ENCODE results near the gene SNED1. TPM values are rescaled to one million over a fixed set of nuclear protein-coding genes. Genes with fewer than 3 reads are reported as not detected.

Gene SNED1
- total RNA-seq, 1 experiment from 2014 or later: 53.1 TPM

- no peak for DNase-seq (ENCODE audit: low read depth)
These were observed 22.3 kb downstream of the SNED1 start for GRCh38 chr2:241020629-241021190.

DNA sequence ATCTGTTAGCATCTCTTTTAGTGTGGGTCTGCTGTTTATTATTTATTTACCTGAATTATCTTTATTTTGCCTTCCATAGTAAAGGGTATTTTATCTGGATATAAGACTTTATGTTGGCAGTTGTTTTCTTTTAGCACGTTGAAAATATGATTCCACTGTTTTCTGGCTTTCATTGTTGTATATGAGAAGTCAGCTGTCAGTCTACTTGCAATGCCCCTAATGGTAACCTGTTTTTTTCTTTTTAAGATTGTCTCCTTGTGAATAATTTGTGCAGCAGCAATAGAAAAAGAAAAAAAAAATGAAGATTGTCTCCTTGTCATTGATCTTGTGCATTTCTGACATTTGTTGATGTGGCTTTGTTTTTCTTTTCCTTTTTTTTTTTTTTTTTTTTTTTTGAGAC lies 27.2 kb downstream of the SNED1 start:
- peak; percentile 27 for DNase-seq (ENCODE audit: low read depth)

GRCh38 chr2:241029599-241030332 lies 31.3 kb downstream of the SNED1 start:
- DNase-seq (ENCODE audit: low read depth): no peak

DNA sequence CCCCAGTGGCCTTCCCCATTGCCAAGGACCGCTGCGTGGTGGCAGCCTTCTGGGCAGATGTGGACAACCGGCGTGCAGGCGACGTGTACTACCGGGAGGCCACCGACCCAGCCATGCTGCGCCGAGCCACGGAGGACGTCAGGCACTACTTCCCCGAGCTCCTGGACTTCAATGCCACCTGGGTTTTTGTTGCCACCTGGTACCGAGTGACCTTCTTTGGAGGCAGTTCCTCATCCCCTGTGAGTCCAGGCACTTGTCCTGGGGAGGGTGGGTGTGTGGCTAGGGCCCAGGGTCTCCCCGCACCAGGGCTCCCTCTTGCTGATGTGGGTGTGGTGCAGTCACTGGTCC lies 31.9 kb downstream of the SNED1 start:
- no peak for DNase-seq (ENCODE audit: low read depth)

- no peak for DNase-seq (ENCODE audit: low read depth)
These were observed 32.5 kb downstream of the SNED1 start for GRCh38 chr2:241030883-241031282.

DNA sequence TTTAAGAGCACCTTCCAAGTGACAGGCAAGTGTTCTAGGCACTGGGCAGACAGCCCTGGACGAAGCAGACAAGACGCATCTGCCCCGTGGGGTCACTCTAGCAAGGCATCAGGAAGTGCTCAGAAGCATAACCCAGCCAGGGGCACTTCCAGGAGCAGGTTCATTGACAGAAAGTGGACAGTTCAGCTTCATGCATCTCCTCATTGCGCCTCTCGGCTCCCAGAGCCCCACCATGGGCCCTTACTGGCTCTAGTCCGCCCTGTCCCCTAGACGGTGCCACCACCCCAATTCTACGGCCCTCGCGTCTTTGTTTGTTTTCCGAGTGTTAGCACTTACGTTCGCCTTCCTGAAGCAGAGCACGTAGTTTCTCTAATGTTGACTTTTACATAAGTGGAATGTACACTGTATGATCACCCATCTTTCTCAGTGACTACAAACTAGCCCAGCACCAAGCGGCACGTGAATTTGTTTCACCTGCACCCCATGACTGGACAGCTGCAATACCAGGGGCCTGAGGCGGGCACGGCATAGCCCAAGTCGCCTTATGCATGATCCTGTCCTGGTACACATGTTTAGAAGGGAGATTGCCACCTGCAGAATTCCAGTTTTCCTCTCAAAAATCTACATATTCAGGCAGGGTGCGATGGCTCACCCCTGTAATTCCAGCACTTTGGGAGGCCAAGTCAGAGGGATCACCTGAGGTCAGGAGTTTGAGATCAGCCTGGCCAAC lies 33.2 kb downstream of the SNED1 start:
- no peak for DNase-seq (ENCODE audit: low read depth)

DNA sequence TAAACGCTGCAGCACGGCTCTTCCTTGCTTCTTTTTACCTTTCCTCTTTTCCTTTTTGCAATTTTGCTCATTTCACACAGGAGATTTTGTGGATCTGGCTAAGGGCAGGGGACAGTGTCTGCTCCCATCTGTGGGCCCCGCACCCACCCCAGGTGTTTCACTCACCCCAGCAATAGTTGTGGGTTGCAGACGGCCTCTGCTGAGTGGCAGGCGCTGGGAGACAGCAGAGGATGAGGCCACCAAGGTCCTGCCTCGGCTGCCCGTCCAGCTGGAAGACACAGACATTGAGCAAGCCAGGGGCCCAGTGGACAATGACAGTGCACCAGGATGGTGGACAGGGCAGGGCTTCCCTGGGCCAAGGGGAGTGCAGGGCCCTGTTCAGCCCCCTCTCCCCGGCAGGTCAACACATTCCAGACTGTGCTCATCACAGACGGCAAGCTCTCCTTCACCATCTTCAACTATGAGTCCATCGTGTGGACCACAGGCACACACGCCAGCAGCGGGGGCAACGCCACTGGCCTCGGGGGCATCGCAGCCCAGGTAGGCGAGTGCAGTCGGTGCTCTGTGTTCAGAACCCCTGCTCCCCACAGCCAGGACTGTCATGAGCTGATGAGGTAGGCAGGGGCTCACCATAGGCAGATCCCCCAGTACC lies 35.0 kb downstream of the SNED1 start:
- no peak for DNase-seq (ENCODE audit: low read depth)

DNA sequence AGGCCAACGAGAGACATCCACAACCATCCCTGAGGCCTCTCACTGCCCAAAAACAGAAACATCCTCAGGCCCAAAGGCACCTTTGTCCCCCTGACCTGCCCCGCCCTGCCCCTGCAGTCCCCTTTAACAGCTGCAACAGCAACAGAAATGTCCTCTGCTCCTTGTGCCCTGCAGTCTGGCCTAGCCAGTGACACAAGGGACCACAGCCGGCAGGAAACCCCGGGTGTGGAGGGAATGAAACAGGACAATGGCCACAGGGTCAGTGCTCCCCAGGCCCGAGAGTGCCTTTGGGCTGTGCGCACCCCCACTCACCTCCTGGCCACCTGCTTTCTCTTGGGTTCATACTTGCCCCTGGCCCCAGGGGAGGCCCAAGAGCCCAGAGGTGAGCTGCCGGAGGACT lies 35.6 kb downstream of the SNED1 start:
- no peak for DNase-seq (ENCODE audit: low read depth)

DNA sequence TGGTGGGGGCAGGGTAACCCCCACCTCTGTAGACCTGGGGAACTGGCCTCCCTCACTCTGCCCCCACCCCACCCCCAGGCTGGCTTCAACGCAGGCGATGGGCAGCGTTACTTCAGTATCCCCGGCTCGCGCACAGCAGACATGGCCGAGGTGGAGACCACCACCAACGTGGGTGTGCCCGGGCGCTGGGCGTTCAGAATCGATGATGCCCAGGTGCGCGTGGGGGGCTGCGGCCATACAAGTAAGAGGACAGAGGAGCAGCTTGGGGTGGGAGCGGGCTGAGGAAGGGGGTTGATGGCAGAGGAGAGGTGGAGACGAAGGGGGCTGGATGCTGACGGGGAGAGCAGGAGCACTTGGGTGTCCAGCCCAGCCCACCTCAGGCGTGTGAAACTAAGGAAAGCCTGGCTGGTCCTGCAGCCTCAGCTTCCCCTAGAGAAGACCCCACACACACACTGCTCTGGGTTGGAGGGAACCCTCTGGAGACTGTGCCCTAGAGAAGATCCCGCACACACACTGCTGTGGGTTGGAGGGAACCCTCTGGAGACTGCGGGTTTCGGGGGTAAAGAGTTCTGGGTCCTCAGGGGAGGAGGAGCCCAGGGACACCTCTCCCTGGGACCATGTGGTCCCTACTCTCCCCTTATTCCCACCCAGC lies 36.2 kb downstream of the SNED1 start:
- DNase-seq (ENCODE audit: low read depth): no peak

- DNase-seq (ENCODE audit: low read depth): no peak
These were observed 36.9 kb downstream of the SNED1 start for GRCh38 chr2:241035142-241035817.

DNA sequence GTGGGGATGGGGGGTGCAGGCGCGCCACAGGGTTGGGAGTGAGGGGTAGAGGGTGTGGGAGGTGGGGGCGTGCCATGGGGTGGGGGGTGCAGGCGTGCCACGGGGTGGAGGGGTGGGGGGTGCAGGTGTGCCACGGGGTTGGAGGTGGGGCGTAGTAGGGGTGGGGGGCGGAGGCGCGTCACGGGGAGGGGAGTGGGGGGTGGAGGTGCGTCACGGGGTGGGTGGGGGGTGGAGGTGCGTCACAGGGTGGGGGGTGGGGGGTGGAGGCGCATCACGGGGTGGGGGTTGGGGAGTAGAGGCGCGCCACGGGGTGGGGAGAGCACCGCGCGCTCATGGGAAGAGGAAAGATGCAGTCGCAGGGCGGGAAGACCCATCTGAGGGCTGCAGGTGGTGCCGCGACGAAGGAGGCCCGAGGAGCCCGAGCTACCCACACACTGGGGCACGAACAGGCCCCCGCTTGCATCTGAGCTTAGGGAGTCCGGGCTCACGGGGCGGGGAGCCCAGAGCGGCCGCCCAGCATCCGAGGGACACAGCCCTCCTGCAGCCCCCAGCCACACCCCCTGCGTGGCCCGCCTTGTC lies 37.5 kb downstream of the SNED1 start:
- DNase-seq (ENCODE audit: low read depth): no peak

- no peak for DNase-seq (ENCODE audit: low read depth)
These were observed 38.1 kb downstream of the SNED1 start for GRCh38 chr2:241036397-241036963.

DNA sequence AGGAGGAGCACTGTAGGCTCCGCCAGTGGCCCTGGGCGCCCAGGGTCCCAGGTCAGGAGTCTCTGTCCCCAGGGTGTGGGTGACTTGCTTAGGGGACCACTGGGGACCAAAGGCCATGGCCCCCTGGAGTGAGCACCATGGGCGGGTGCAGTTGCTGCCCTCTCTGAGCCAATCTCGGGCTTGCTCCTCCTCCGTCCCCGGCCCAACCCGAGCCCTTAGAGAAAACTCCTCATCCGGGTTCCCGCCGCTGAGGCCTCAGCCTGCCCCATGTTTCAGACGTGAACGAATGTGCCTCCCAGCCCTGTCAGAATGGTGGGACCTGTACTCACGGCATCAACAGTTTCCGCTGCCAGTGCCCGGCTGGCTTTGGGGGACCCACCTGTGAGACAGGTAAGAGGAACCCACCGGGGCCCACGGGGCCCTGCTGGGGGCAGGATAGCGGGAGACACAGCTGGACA lies 38.6 kb downstream of the SNED1 start:
- DNase-seq (ENCODE audit: low read depth): no peak

- no peak for DNase-seq (ENCODE audit: low read depth)
These were observed 39.1 kb downstream of the SNED1 start for GRCh38 chr2:241037498-241037897.

GRCh38 chr2:241038374-241039180 lies 40.2 kb downstream of the SNED1 start:
- no peak for DNase-seq (ENCODE audit: low read depth)

- no peak for DNase-seq (ENCODE audit: low read depth)
These were observed 41.0 kb downstream of the SNED1 start for GRCh38 chr2:241039416-241039815.

DNA sequence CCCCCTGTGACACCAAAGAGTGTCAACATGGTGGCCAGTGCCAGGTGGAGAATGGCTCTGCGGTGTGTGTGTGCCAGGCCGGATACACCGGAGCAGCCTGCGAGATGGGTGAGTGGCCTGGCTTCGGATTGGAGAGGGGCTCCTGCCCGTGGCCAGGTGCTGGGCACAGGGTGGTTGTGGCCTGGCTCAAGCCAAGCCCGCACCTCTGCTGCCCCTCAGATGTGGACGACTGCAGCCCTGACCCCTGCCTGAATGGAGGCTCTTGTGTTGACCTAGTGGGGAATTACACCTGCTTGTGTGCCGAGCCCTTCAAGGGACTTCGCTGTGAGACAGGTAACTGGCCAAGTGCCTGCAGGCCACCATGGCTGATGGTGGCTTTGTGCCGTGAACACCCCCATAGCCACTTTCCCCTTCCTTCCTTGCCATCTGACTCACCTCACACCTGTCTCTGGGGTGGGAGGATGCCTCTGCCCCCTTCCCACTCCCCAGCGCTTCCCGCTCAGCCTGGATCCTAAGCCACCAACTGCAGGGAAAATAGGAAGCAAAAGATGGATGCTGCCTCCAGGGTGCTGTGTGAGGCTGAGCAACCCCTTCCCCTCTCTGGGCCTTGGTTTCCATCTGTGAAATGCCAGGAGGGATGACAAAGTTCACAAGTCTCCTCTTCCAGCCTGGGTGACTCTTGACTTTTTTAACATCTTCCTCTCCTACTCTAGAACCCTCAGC lies 41.8 kb downstream of the SNED1 start:
- no peak for DNase-seq (ENCODE audit: low read depth)

- DNase-seq (ENCODE audit: low read depth): no peak
These were observed 43.3 kb downstream of the SNED1 start for GRCh38 chr2:241041589-241042158.

DNA sequence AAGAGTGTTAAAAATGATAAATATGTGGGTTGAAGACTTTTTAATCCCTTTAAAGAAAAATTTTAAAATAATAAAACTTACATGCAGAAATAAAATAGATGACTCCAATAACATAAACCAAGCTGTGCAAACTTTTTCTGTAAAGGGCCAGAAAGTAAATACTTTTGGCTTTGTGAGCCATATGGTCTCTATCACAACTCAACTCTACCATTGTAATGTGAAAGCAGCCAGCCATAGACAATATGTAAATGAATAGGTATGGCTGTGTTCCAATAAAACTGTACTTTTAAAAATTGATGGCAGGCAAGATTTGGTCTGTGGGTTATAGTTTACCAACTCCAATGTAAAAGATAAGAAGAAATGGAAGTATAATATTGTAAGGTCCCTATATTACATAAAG lies 45.2 kb downstream of the SNED1 start:
- no peak for DNase-seq (ENCODE audit: low read depth)
